ENCODE data around the gene SLC6A7.

The SLC6A7 gene

GRCh38 chr5:150210644-150211043 lies 20.8 kb downstream of the SLC6A7 start:
- no peak for TF ChIP-seq CTCF (conservative IDR thresholded peaks at IDR 0.05; ENCODE audit: low read depth, low read length)
- H3K4me3 ChIP-seq (ENCODE audit: low read length), result no peak overlapping the region

DNA sequence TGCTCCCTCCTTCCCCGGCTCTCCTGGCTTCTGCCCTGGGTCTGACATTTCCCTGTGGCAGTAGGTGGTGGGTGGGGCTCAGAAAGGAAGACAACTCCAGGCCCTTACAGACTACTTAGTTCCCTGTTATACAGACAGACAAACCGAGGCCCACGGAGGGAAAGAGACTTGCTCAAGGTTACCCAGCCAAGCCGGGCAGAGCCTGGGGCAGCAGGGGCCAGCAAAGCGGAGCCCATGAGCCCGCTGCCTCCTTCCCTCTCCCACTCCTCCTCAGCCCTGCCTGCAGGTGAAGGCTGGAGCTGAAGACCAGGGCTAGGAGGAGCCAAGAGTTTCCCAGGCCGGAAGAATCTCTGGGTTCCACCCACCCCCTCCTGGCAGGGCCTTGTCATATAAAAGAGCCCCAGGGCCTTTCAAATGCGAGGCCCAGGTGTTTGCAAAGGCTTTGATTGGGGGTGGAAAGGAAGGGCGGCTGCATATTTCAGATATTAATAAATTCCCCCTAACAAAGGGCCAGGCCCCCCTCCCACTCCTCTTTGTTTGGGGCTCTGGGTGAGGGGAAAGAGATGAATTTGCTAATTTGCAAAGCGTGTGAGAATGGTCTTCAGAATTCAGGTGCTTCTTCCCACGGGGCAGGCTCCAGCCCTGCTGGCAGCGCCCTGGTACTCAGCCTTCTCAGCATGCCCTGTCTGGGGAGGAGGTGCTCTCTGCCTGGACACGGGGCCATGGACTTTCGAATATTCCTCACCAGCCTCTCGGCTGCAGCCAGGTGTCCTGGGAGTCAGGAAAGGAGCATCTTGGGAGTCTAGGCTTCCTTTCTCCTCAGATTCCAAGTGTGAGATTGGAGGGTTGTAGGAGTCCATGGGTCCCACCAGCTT lies 21.5 kb downstream of the SLC6A7 start:
- DNase-seq (ENCODE audit: low read depth), result no peak
- no peak for TF ChIP-seq CTCF (conservative IDR thresholded peaks at IDR 0.05; ENCODE audit: low read depth, low read length)
- H3K4me3 ChIP-seq (ENCODE audit: low read length), result no peak overlapping the region

More at GRCh38 chr5:150210644-150211043, 20.8 kb downstream of the SLC6A7 start:
- DNase-seq (ENCODE audit: low read depth), result no peak

- no peak overlapping the region for H3K4me3 ChIP-seq (ENCODE audit: low read length)
- no peak for TF ChIP-seq CTCF (conservative IDR thresholded peaks at IDR 0.05; ENCODE audit: low read depth, low read length)
- DNase-seq (ENCODE audit: low read depth), result no peak
Measured at GRCh38 chr5:150213530-150213929, 23.7 kb downstream of the SLC6A7 start.

- no peak for TF ChIP-seq CTCF (conservative IDR thresholded peaks at IDR 0.05; ENCODE audit: low read depth, low read length)
- DNase-seq (ENCODE audit: low read depth), result no peak
- no peak overlapping the region for H3K4me3 ChIP-seq (ENCODE audit: low read length)
Measured at GRCh38 chr5:150214289-150214688, 24.4 kb downstream of the SLC6A7 start.

DNA sequence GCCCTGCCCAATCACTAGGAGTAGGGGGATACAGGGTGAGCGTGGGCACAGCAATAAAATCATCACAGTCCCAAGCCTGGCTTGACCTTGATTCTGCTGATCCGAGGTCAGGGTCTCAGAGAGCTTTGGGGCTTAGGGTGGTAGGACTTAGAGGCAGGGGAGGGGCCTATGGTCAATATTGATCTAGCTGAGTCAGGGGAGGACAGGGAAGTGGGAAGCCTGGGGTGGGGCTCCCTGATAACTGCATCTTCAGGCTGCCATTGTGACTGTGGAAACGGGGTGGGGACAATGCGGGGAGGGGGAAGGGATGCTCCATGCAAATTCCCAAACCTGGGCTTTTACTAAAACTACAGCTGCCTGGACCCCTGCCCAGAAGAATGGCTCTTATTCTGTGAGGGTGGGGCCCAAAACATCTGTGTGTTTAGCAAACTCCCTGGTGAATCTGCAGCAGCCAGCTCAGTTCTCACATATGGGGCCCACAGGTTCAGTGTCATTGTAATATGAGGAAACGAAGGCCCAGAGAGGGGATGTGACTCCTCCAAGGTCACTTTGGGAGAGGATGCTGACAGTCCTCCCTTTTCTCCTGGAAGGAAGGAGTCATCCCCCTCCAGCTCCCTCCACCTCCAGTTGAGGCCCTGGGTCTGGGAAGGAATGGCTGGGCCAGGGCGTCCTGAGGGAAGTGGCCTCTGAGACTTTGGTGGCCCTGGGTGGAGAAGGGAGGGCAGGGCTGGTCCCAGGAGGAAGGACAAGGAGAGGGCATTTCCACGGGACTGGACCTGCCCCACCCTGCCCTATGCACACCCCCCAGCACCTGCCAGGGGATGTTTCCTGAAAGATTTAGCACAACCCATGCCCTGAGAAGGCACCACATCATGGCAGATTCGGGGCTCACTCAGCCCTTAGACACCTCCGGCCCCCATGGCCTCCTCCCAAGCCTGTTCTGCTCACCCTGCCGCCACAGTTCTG lies 26.4 kb downstream of the SLC6A7 start:
- DNase-seq (ENCODE audit: low read depth), result no peak
- no peak overlapping the region for H3K4me3 ChIP-seq (ENCODE audit: low read length)
- TF ChIP-seq CTCF (conservative IDR thresholded peaks at IDR 0.05; ENCODE audit: low read depth, low read length), result no peak

- no peak for DNase-seq (ENCODE audit: low read depth)
- H3K4me3 ChIP-seq (ENCODE audit: low read length), result no peak overlapping the region
- TF ChIP-seq CTCF (conservative IDR thresholded peaks at IDR 0.05; ENCODE audit: low read depth, low read length), result no peak
Measured at GRCh38 chr5:150217038-150217437, 27.2 kb downstream of the SLC6A7 start.

Measured in retinal pigment epithelial cell (primary cell).